Body of pancreas (tissue), 4 donors: ENCODE results near the gene CFAP61. TPM values are rescaled to one million over a fixed set of nuclear protein-coding genes. Genes with fewer than 3 reads are reported as not detected.

Experiments used
- ATAC-seq: fragments of 150-250 bp; one replicate; pipeline ENCODE4 v1.9.1; 2016
- DNase-seq, 4 donors: peaks; one replicate each; pipeline ENCODE4 v3.0.0-alpha.2; 2019
- H3K27ac ChIP-seq, 4 donors: fragments of 200-600 bp; sonication (generic); 1 replicate in 3 of 4; 2 replicates in 1 of 4; pipeline versions ENCODE4 v1.5.1 to v1.6.1; 2016 to 2019; ENCODE audit warnings: mild to moderate bottlenecking in 1 of 4, mixed read lengths in 1 of 4, moderate library complexity in 1 of 4
- H3K27me3 ChIP-seq, 2 donors: fragments of 200-600 bp; sonication (generic); one replicate each; pipeline ENCODE4 v1.6.0; 2016; ENCODE audit warnings: mild to moderate bottlenecking in 1 of 2
- H3K36me3 ChIP-seq, 2 donors: fragments of 200-600 bp; sonication (generic); replicated peaks in 1 of 2; 2 replicates each; pipeline ENCODE4 v1.5.1; 2016; ENCODE audit warnings: low read depth in 2 of 2; ENCODE audit not compliant: insufficient read depth in 1 of 2
- H3K4me1 ChIP-seq: fragments of 200-600 bp; sonication (generic); one replicate; pipeline ENCODE4 v1.6.0; 2016
- H3K4me3 ChIP-seq, 2 donors: fragments of 200-600 bp; sonication (generic); 1 replicate in 1 of 2; 2 replicates in 1 of 2; pipeline ENCODE4 v1.5.1; 2016 to 2019
- H3K9me3 ChIP-seq, 3 donors: fragments of 200-600 bp; sonication (generic); 1 replicate in 2 of 3; 2 replicates in 1 of 3; pipeline ENCODE4 v1.5.1; 2016
- POLR2A ChIP-seq, 3 donors: fragments of 450-650 bp; IDR thresholded peaks; one replicate each; pipeline ENCODE4 v1.6.1; 2016; ENCODE audit warnings: antibody characterized with exemption in 3 of 3, mild to moderate bottlenecking in 2 of 3
- WGBS, 2 donors: methylation state at CpG; one replicate each; pipeline ENCODE4 v1.1.5; 2017; 5-methylcytosine and 5-hydroxymethylcytosine counted together
- intact Hi-C: fragments of 100-400 bp; cut with DNase I; formaldehyde crosslinking; loops from one replicate; pipeline ENCODE4 v1.15.1; 2023
- total RNA-seq, 2 donors: library from RNA; depleted of rRNA; stranded (reverse); fragments of >200 nt; gene quantifications; one replicate each; pipeline ENCODE4 v1.1.0, GENCODE V29; 2016
- TF ChIP-seq, protein P1 (sequence below), 7 experiments: fragments of 450-650 bp in 4 of 7; fragments of 200-600 bp in 3 of 7; sonication (generic) in 3 of 7; IDR thresholded peaks; one replicate each; pipeline ENCODE4 v1.5.1; 2016 to 2019; ENCODE audit warnings: antibody characterized with exemption in 7 of 7

Gene CFAP61
- total RNA-seq, 2 donors from 2014 or later, result 0.52 TPM; not detected in 1

DNA sequence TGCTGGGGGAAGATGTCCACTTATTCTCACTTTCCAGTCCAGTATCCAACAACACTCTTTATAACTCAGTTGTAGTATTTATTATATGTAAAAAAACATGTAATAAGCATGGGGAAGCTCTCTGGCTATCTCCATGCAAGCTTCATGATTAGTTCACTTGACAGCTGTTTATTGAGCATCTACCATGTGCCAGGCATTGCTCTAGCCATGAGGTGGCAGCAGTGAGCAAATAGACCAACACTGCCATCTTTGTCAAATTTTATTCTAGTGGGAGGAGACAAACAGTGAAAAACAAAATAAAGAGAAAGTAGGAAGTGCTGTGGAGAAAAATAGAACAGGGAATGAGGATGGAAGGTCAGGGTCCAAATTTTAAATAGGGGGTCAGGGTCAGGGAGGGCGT lies 131.8 kb downstream of the CFAP61 start:
- no peak overlapping the region for H3K27ac ChIP-seq
- no peak for DNase-seq
- no peaks in the 10 kb centered on the region for H3K36me3 ChIP-seq
- H3K9me3 ChIP-seq, result no peaks in the 10 kb centered on the region
- no peak for TF ChIP-seq POLR2A (IDR thresholded peaks at IDR 0.05)
- TF ChIP-seq, protein P1, sequence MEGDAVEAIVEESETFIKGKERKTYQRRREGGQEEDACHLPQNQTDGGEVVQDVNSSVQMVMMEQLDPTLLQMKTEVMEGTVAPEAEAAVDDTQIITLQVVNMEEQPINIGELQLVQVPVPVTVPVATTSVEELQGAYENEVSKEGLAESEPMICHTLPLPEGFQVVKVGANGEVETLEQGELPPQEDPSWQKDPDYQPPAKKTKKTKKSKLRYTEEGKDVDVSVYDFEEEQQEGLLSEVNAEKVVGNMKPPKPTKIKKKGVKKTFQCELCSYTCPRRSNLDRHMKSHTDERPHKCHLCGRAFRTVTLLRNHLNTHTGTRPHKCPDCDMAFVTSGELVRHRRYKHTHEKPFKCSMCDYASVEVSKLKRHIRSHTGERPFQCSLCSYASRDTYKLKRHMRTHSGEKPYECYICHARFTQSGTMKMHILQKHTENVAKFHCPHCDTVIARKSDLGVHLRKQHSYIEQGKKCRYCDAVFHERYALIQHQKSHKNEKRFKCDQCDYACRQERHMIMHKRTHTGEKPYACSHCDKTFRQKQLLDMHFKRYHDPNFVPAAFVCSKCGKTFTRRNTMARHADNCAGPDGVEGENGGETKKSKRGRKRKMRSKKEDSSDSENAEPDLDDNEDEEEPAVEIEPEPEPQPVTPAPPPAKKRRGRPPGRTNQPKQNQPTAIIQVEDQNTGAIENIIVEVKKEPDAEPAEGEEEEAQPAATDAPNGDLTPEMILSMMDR (IDR thresholded peaks at IDR 0.05), result no peak
- H3K27me3 ChIP-seq, result no peaks in the 10 kb centered on the region
- ATAC-seq, result no peak
- H3K4me1 ChIP-seq, result no peaks in the 10 kb centered on the region
- no peak overlapping the region for H3K4me3 ChIP-seq
- intact Hi-C loops, result no loop called here
- WGBS, 2 donors, result 41 to 61% methylated on average over 1 of the region's 1 CpG

DNA sequence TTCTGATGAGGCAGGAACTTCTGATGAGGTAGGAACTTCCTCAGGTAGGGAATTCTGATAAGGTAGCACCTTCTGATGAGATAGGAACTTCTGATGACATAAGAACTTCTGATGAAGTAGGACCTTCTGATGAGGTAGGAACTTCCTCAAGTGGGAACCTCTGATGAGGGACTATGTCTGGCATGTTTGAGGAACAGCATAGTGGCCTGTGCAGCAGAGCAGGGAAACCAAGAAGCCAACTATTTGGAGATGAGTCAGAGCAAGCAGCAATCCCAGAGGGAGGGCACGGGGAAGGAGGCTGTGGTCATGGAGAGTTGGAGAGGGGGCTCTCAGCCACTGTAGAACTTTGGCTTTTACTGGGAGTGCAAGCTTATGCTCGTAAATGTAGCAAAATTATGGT lies 132.4 kb downstream of the CFAP61 start:
- no peak overlapping the region for H3K27ac ChIP-seq
- 50 to 57% methylated on average over 2 of the region's 2 CpGs for WGBS, 2 donors
- no peaks in the 10 kb centered on the region for H3K27me3 ChIP-seq
- no peak for TF ChIP-seq POLR2A (IDR thresholded peaks at IDR 0.05)
- TF ChIP-seq, protein P1 (IDR thresholded peaks at IDR 0.05), result no peak
- H3K4me3 ChIP-seq, result no peak overlapping the region
- intact Hi-C loops, result no loop called here
- DNase-seq (no peak), ATAC-seq (no peak)
- no peaks in the 10 kb centered on the region for H3K4me1 ChIP-seq
- H3K9me3 ChIP-seq, result no peaks in the 10 kb centered on the region
- H3K36me3 ChIP-seq, result no peaks in the 10 kb centered on the region

DNA sequence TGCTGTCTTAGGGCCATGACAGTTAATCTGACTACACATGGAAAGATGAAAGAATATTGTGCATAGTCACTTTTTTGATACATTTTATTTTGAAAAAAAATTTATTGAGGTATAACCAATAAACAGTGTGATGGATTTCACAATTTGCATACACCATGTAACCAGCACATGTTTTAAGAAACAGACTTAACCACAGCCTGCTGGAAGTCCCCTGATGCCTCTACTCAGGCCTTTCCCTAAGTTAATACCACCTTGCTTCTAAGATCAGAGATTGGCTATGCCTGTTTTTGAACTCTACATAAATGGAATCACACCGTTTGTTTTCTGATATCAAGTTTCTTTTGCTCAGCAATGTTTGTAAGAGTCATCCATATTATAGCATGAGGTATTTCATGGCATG lies 136.3 kb downstream of the CFAP61 start:
- intact Hi-C loops, result no loop called here
- no peaks in the 10 kb centered on the region for H3K9me3 ChIP-seq
- DNase-seq, result no peak
- no peaks in the 10 kb centered on the region for H3K27me3 ChIP-seq
- ATAC-seq, result no peak
- 37 to 47% methylated on average over 1 of the region's 1 CpG for WGBS, 2 donors
- TF ChIP-seq POLR2A (IDR thresholded peaks at IDR 0.05), result no peak
- TF ChIP-seq, protein P1 (IDR thresholded peaks at IDR 0.05), result no peak
- H3K36me3 ChIP-seq, result no peaks in the 10 kb centered on the region
- no peak overlapping the region for H3K4me3 ChIP-seq
- no peaks in the 10 kb centered on the region for H3K4me1 ChIP-seq
- no peak overlapping the region for H3K27ac ChIP-seq

DNA sequence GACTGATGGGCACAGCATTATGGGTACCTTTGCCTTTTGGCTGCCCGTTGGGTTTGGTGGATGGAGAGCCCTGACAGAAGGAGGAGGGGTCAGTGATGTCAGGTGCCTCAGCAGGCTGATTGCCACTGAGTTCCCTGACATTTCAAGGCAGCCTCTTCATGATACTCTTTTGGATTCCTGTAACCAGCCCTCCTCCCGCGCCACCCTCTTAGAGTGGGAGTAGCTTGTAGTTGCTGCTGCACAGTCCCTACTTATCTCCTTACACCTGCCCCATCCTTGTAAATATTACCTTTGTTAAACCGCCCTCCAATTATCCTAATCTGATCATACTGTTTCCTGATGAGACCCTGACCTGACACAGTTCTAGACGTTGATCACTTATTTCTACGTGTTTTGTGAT lies 140.0 kb downstream of the CFAP61 start:
- Histone ChIP-seq H3K4me1 (no peaks in the 10 kb centered on the region), H3K27ac (no peak overlapping the region), H3K4me3 (no peak overlapping the region), H3K36me3 (no peaks in the 10 kb centered on the region), H3K27me3 (no peaks in the 10 kb centered on the region), H3K9me3 (no peaks in the 10 kb centered on the region)
- no peak for DNase-seq
- intact Hi-C loops, result no loop called here
- WGBS, 2 donors, result 50 to 53% methylated on average over 6 of the region's 6 CpGs
- no peak for ATAC-seq
- TF ChIP-seq, protein P1 (IDR thresholded peaks at IDR 0.05), result no peak
- TF ChIP-seq POLR2A (IDR thresholded peaks at IDR 0.05), result no peak

DNA sequence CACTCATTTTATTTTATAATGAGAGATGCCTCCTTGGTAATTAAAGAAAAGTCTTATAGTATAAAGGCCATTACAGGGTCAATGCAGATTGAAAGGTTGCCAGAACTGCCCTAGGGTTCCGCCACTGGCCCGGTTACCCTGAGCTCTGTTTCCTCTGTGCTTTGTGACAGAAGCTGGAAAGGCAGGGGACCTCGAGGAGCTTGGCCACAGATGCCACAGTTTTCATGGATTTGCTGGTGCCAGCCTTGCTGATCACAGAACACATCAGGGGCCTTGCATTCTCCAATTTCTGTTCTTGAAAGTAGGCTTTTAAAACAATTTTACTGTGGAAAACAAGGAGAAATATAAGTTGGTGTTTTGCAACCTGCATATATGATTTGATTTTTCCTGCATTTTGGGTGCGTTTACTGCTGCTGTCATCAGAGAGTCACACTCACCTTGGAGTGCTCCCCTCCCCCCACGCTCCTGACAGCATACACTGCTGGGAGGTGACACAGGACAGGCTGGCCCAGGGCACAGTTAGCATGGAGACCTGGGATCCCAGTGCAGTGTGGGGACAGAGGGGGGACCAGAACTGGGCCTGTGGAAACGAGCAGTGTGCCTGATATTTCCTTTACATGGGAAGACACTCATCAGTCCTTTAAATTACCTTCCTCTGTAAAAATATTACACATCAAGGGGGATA lies 142.8 kb downstream of the CFAP61 start:
- ATAC-seq (no peak), DNase-seq (no peak)
- H3K27ac ChIP-seq, result no peak overlapping the region
- no peaks in the 10 kb centered on the region for H3K4me1 ChIP-seq
- H3K9me3 ChIP-seq, result no peaks in the 10 kb centered on the region
- 53 to 62% methylated on average over 6 of the region's 6 CpGs for WGBS, 2 donors
- TF ChIP-seq, protein P1 (IDR thresholded peaks at IDR 0.05), result no peak
- TF ChIP-seq POLR2A (IDR thresholded peaks at IDR 0.05), result no peak
- H3K27me3 ChIP-seq, result no peaks in the 10 kb centered on the region
- intact Hi-C loops, result no loop called here
- no peaks in the 10 kb centered on the region for H3K36me3 ChIP-seq
- H3K4me3 ChIP-seq, result no peak overlapping the region
